ENCODE data around the gene LHX5. TPM values are rescaled to one million over a fixed set of nuclear protein-coding genes. Genes with fewer than 3 reads are reported as not detected.

LHX5 gene
- polyA plus RNA-seq, 3 donors, result not detected

- H3K27ac Mint-ChIP-seq, result peak overlapping the region; percentile 61 to 89 (median 78)
- Histone ChIP-seq H3K4me3 (replicated peaks in 1 of 3; ENCODE audit: low read depth in 2 of 3, low read length in 3 of 3) (no peak overlapping the region), H3K9ac (ENCODE audit: insufficient read depth, low read length, poor library complexity, severe bottlenecking) (no peak overlapping the region), H3K79me2 (ENCODE audit: insufficient read depth, low read length) (no peaks in the 10 kb centered on the region), H2AFZ (ENCODE audit: insufficient read depth, low read depth, low read length, poor library complexity, severe bottlenecking) (no peak overlapping the region), H3K27me3 (ENCODE audit: control insufficient read depth in 2 of 2, insufficient read depth in 2 of 2, low read length in 2 of 2) (no peaks in the 10 kb centered on the region), H4K20me1 (ENCODE audit: insufficient read depth, low read length) (no peaks in the 10 kb centered on the region), H3K4me2 (replicated peaks; ENCODE audit: extremely low read depth, low read length, poor library complexity, severe bottlenecking) (no peak overlapping the region), H3K36me3 (replicated peaks in 1 of 2; ENCODE audit: control insufficient read depth in 1 of 2, insufficient read depth in 2 of 2, low read length in 2 of 2) (no peaks in the 10 kb centered on the region), H3K4me1 (ENCODE audit: control insufficient read depth in 1 of 2, insufficient read depth in 2 of 2, low read length in 2 of 2) (peaks cover 50 to 66% of the 10 kb centered on the region in 2 donors), H3K9me3 (replicated peaks in 1 of 2; ENCODE audit: control insufficient read depth in 1 of 2, insufficient read depth in 1 of 2, low read length in 2 of 2) (no peaks in the 10 kb centered on the region), H3K27ac (ENCODE audit: low read depth in 1 of 2, low read length in 2 of 2) (peak overlapping the region; percentile 6 to 33)
- intact Hi-C loops (cut with micrococcal nuclease), result no loop called here
- DNase-seq, result peak; percentile 46 to 70 (median 51)
- TF ChIP-seq CTCF (IDR thresholded peaks at IDR 0.05), result no peak
- H3K9me3 Mint-ChIP-seq, result peaks cover 0 to 4% (median 0%) of the 10 kb centered on the region in 7 donors
- peaks cover 0 to 2% of the 10 kb centered on the region in 2 donors for H3K36me3 Mint-ChIP-seq
- peaks cover 0 to 4% (median 0%) of the 10 kb centered on the region in 3 donors for H3K27me3 Mint-ChIP-seq (ENCODE audit: low read depth in 3 of 3)
- peaks cover 66% of the 10 kb centered on the region for H3K4me1 Mint-ChIP-seq
- WGBS (ENCODE audit: insufficient coverage), result 61% methylated on average over 7 of the region's 13 CpGs
- H3K4me3 Mint-ChIP-seq, result peak overlapping the region in 1 of 2 donors; percentile 4
Measured at GRCh38 chr12:113418213-113418879, 53.3 kb downstream of the LHX5 start.

GRCh38 chr12:113416091-113416754 lies 55.4 kb downstream of the LHX5 start:
- Histone ChIP-seq H3K9ac (ENCODE audit: insufficient read depth, low read length, poor library complexity, severe bottlenecking) (peak overlapping the region; percentile 67), H3K4me2 (replicated peaks; ENCODE audit: extremely low read depth, low read length, poor library complexity, severe bottlenecking) (peak overlapping the region; percentile 41), H3K27me3 (ENCODE audit: control insufficient read depth in 2 of 2, insufficient read depth in 2 of 2, low read length in 2 of 2) (no peaks in the 10 kb centered on the region), H3K27ac (ENCODE audit: low read depth in 1 of 2, low read length in 2 of 2) (peak overlapping the region; percentile 87 to 96), H3K4me1 (ENCODE audit: control insufficient read depth in 1 of 2, insufficient read depth in 2 of 2, low read length in 2 of 2) (peaks cover 32 to 47% of the 10 kb centered on the region in 2 donors), H2AFZ (ENCODE audit: insufficient read depth, low read depth, low read length, poor library complexity, severe bottlenecking) (no peak overlapping the region), H3K9me3 (replicated peaks in 1 of 2; ENCODE audit: control insufficient read depth in 1 of 2, insufficient read depth in 1 of 2, low read length in 2 of 2) (no peaks in the 10 kb centered on the region), H3K79me2 (ENCODE audit: insufficient read depth, low read length) (no peaks in the 10 kb centered on the region), H3K4me3 (replicated peaks in 1 of 3; ENCODE audit: low read depth in 2 of 3, low read length in 3 of 3) (peak overlapping the region in 1 of 3 experiments; percentile 23), H3K36me3 (replicated peaks in 1 of 2; ENCODE audit: control insufficient read depth in 1 of 2, insufficient read depth in 2 of 2, low read length in 2 of 2) (no peaks in the 10 kb centered on the region), H4K20me1 (ENCODE audit: insufficient read depth, low read length) (no peaks in the 10 kb centered on the region)
- no peak for TF ChIP-seq CTCF (IDR thresholded peaks at IDR 0.05)
- intact Hi-C loops (cut with micrococcal nuclease), result no loop called here
- Mint-ChIP-seq H3K9me3 (peaks cover 0 to 4% (median 0%) of the 10 kb centered on the region in 7 donors), H3K36me3 (peaks cover 0 to 2% of the 10 kb centered on the region in 2 donors), H3K27ac (peak overlapping the region; percentile 95 to 99 (median 97)), H3K4me3 (peak overlapping the region in 1 of 2 donors; percentile 55), H3K4me1 (peaks cover 46% of the 10 kb centered on the region), H3K27me3 (ENCODE audit: low read depth in 3 of 3) (peaks cover 0 to 4% (median 0%) of the 10 kb centered on the region in 3 donors)
- peak; percentile 96 to 97 (median 96) for DNase-seq
- WGBS (ENCODE audit: insufficient coverage), result 30% methylated on average over 3 of the region's 6 CpGs
